H1 (cell line): ENCODE data around the gene TBC1D19. TPM values are rescaled to one million over a fixed set of nuclear protein-coding genes. Genes with fewer than 3 reads are reported as not detected.

Experiments
- CTCF ChIA-PET: fragments of 300-600 bp; sonication (Branson Sonifier 250); formaldehyde crosslinking; loops from one replicate; lab custom pipeline; 2021; ENCODE audit not compliant: partially characterized antibody; lab: Charles Lee
- POLR2A ChIA-PET: fragments of 300-600 bp; sonication (Branson Sonifier 250); formaldehyde crosslinking; loops from one replicate; lab custom pipeline; 2021; ENCODE audit warnings: inconsistent platforms; ENCODE audit not compliant: partially characterized antibody; lab: Charles Lee
- DNase-seq, 2 experiments: peaks; one replicate each; pipeline versions ENCODE4 v3.0.0 to v3.0.0-alpha.2; 2010 to 2022; ENCODE audit warnings: low spot score in 2 of 2, low read depth in 1 of 2, mixed read lengths in 1 of 2
- FAIRE-seq: peaks from 2 replicates; lab custom pipeline; 2011; peaks lifted over from hg19 to GRCh38; lab: Jason Lieb, UNC
- H2AFZ ChIP-seq: 2 replicates; pipeline ENCODE4 v1.8.1; 2012; ENCODE audit warnings: low read length, inconsistent platforms
- H2AK5ac ChIP-seq: 2 replicates; pipeline ENCODE4 v1.6.1; 2013; ENCODE audit warnings: low read depth, low read length
- H2BK120ac ChIP-seq: replicated peaks from 2 replicates; pipeline ENCODE3; 2013; ENCODE audit warnings: low read depth, low read length, inconsistent platforms
- H2BK12ac ChIP-seq: 2 replicates; pipeline ENCODE4 v1.6.1; 2013; ENCODE audit warnings: low read depth, low read length
- H2BK15ac ChIP-seq: 2 replicates; pipeline ENCODE4 v1.6.1; 2013; ENCODE audit warnings: low read length
- H2BK20ac ChIP-seq: 2 replicates; pipeline ENCODE4 v1.6.1; 2013; ENCODE audit warnings: low read length
- H2BK5ac ChIP-seq: 2 replicates; pipeline ENCODE4 v1.6.1; 2013; ENCODE audit warnings: low read depth, low read length
- H3K14ac ChIP-seq: 2 replicates; pipeline ENCODE4 v1.6.1; 2013; ENCODE audit warnings: inconsistent platforms; ENCODE audit not compliant: insufficient read length
- H3K18ac ChIP-seq: 2 replicates; pipeline ENCODE4 v1.6.1; 2013; ENCODE audit warnings: low read length; ENCODE audit errors: extremely low read depth
- H3K23ac ChIP-seq: 2 replicates; pipeline ENCODE4 v1.6.1; 2013; ENCODE audit warnings: inconsistent platforms; ENCODE audit not compliant: insufficient read length
- H3K23me2 ChIP-seq: 2 replicates; pipeline ENCODE4 v1.6.1; 2013; ENCODE audit warnings: low read depth, low read length
- H3K27ac ChIP-seq: 2 replicates; pipeline ENCODE4 v1.6.1; 2011; ENCODE audit warnings: low read depth, low read length, inconsistent platforms
- H3K27me3 ChIP-seq, 4 experiments: replicated peaks in 1 of 4; 1 replicate in 1 of 4; 2 replicates in 3 of 4; pipeline versions ENCODE4 v1.6.1 to v1.8.1; 2011 to 2013; ENCODE audit warnings: low read length in 3 of 4, mild to moderate bottlenecking in 3 of 4, inconsistent platforms in 2 of 4, mixed read lengths in 2 of 4, moderate library complexity in 1 of 4; ENCODE audit not compliant: control insufficient read depth in 3 of 4, insufficient read depth in 3 of 4; ENCODE audit errors: extremely low read depth in 1 of 4
- H3K36me3 ChIP-seq, 4 experiments: 2 replicates each; pipeline versions ENCODE4 v1.6.1 to v1.8.1; 2011 to 2013; ENCODE audit warnings: mild to moderate bottlenecking in 4 of 4, low read length in 3 of 4, moderate library complexity in 2 of 4, control low read depth in 1 of 4, inconsistent platforms in 1 of 4; ENCODE audit not compliant: insufficient read depth in 4 of 4, control insufficient read depth in 2 of 4
- H3K4ac ChIP-seq: replicated peaks from 2 replicates; pipeline ENCODE3; 2013; ENCODE audit warnings: low read length, low read depth, mixed read lengths, inconsistent platforms; ENCODE audit not compliant: insufficient read length
- H3K4me1 ChIP-seq, 4 experiments: replicated peaks in 1 of 4; 1 replicate in 1 of 4; 2 replicates in 3 of 4; pipeline versions ENCODE4 v1.6.1 to v1.8.1; 2011 to 2013; ENCODE audit warnings: low read length in 3 of 4, inconsistent platforms in 2 of 4, mixed read lengths in 1 of 4; ENCODE audit not compliant: insufficient read depth in 4 of 4, control insufficient read depth in 3 of 4
- H3K4me2 ChIP-seq, 2 experiments: 2 replicates each; pipeline versions ENCODE4 v1.6.1 to v1.8.1; 2011 to 2013; ENCODE audit warnings: low read depth in 2 of 2, low read length in 2 of 2, control low read depth in 1 of 2, inconsistent platforms in 1 of 2, mild to moderate bottlenecking in 1 of 2; ENCODE audit not compliant: insufficient read depth in 1 of 2
- H3K4me3 ChIP-seq, 4 experiments: fragments of 200-600, 300-600 bp in 1 of 4; sonication (generic), shearing (Covaris generic), sonication (Bioruptor Twin) in 1 of 4; 2 replicates each; pipeline versions ENCODE4 v1.5.1 to v1.8.1; 2011 to 2016; ENCODE audit warnings: low read length in 4 of 4, low read depth in 3 of 4, control low read depth in 2 of 4, inconsistent platforms in 2 of 4, mild to moderate bottlenecking in 2 of 4, mixed read lengths in 1 of 4, moderate library complexity in 1 of 4; ENCODE audit not compliant: insufficient read depth in 2 of 4; ENCODE audit errors: extremely low read depth in 1 of 4
- H3K56ac ChIP-seq: replicated peaks from 2 replicates; pipeline ENCODE3; 2013; ENCODE audit warnings: low read depth, mild to moderate bottlenecking, mixed read lengths, low read length, inconsistent platforms; ENCODE audit not compliant: insufficient read length
- H3K79me1 ChIP-seq: 2 replicates; pipeline ENCODE4 v1.6.1; 2013; ENCODE audit warnings: low read depth, low read length, control low read depth
- H3K79me2 ChIP-seq, 2 experiments: 2 replicates each; pipeline versions ENCODE4 v1.6.1 to v1.8.1; 2012 to 2013; ENCODE audit warnings: low read length in 2 of 2, mild to moderate bottlenecking in 2 of 2, inconsistent platforms in 1 of 2; ENCODE audit not compliant: insufficient read depth in 2 of 2, control insufficient read depth in 1 of 2
- H3K9ac ChIP-seq, 4 experiments: replicated peaks in 1 of 4; 1 replicate in 1 of 4; 2 replicates in 3 of 4; pipeline versions ENCODE4 v1.6.1 to v1.8.1; 2011 to 2013; ENCODE audit warnings: low read depth in 3 of 4, low read length in 3 of 4, control low read depth in 2 of 4, mild to moderate bottlenecking in 2 of 4, moderate library complexity in 2 of 4, inconsistent platforms in 1 of 4; ENCODE audit errors: extremely low read depth in 1 of 4
- H3K9me3 ChIP-seq, 2 experiments: 2 replicates each; pipeline versions ENCODE4 v1.6.1 to v1.8.1; 2012 to 2013; ENCODE audit warnings: mild to moderate bottlenecking in 2 of 2, moderate library complexity in 2 of 2, control low read depth in 1 of 2, inconsistent platforms in 1 of 2, low read depth in 1 of 2, low read length in 1 of 2, mixed read lengths in 1 of 2; ENCODE audit not compliant: insufficient read depth in 2 of 2
- H4K20me1 ChIP-seq, 2 experiments: replicated peaks in 1 of 2; 2 replicates each; pipeline versions ENCODE3 to v1.8.1; 2011 to 2013; ENCODE audit warnings: inconsistent platforms in 2 of 2, low read length in 2 of 2, mild to moderate bottlenecking in 1 of 2; ENCODE audit not compliant: insufficient read depth in 2 of 2, control insufficient read depth in 1 of 2
- H4K5ac ChIP-seq: 2 replicates; pipeline ENCODE4 v1.6.1; 2013; ENCODE audit warnings: low read length, low read depth, mixed read lengths, inconsistent platforms; ENCODE audit not compliant: insufficient read length
- H4K8ac ChIP-seq: 2 replicates; pipeline ENCODE4 v1.8.0; 2013; ENCODE audit warnings: mild to moderate bottlenecking, moderate library complexity, low read length, inconsistent platforms; ENCODE audit not compliant: insufficient read depth; ENCODE audit errors: extremely low read depth
- H4K91ac ChIP-seq: replicated peaks from 2 replicates; pipeline ENCODE3; 2013; ENCODE audit warnings: low read length, mixed read lengths, inconsistent platforms; ENCODE audit not compliant: insufficient read length
- BCL11A ChIP-seq, 2 experiments: IDR thresholded peaks; one replicate each; pipeline ENCODE4 v1.6.1; 2011; ENCODE audit warnings: low read depth in 2 of 2, low read length in 2 of 2, mild to moderate bottlenecking in 2 of 2
- CBX5 ChIP-seq: fragments of 300-800, 300-1000 bp; sonication (generic); IDR thresholded peaks from 2 replicates; pipeline ENCODE4 v1.7.1; 2016; ENCODE audit warnings: antibody characterized with exemption, low read length, low read depth
- CREB1 ChIP-seq: IDR thresholded peaks from 2 replicates; pipeline ENCODE4 v1.6.1; 2012; ENCODE audit warnings: inconsistent platforms
- GTF2F1 ChIP-seq: IDR thresholded peaks from 2 replicates; pipeline ENCODE4 v1.6.1; 2012; ENCODE audit warnings: low read depth, low read length, improper control_type of control experiment, borderline replicate concordance
- HDAC2 ChIP-seq, 2 experiments: fragments of 300-600 bp in 1 of 2; sonication (generic) in 1 of 2; IDR thresholded peaks; 2 replicates each; pipeline ENCODE4 v1.6.1; 2011 to 2012; ENCODE audit warnings: low read depth in 2 of 2, low read length in 2 of 2, mild to moderate bottlenecking in 2 of 2, moderate library complexity in 2 of 2, borderline replicate concordance in 1 of 2, inconsistent platforms in 1 of 2
- KDM1A ChIP-seq: fragments of 200-600, 300-600 bp; sonication (generic); IDR thresholded peaks from 2 replicates; pipeline ENCODE4 v1.7.1; 2016; ENCODE audit warnings: mild to moderate bottlenecking, low read length, borderline replicate concordance
- KDM5A ChIP-seq: fragments of 200-600 bp; IDR thresholded peaks from 2 replicates; pipeline ENCODE4 v1.7.1; 2012; ENCODE audit warnings: mild to moderate bottlenecking, low read length, inconsistent platforms, mixed read lengths
- NANOG ChIP-seq: IDR thresholded peaks from 2 replicates; pipeline ENCODE4 v1.6.1; 2011; ENCODE audit warnings: low read length, low read depth, mild to moderate bottlenecking, inconsistent platforms; ENCODE audit not compliant: insufficient read depth, poor library complexity, severe bottlenecking
- POLR2AphosphoS5 ChIP-seq: IDR thresholded peaks from 2 replicates; pipeline ENCODE4 v1.6.1; 2011; ENCODE audit warnings: low read depth, low read length
- SIRT6 ChIP-seq: IDR thresholded peaks from one replicate; pipeline ENCODE4 v1.7.1; 2012; ENCODE audit warnings: low read length, inconsistent platforms
- SP4 ChIP-seq: IDR thresholded peaks from 2 replicates; pipeline ENCODE4 v1.6.1; 2012; ENCODE audit warnings: low read length, inconsistent platforms
- TAF1 ChIP-seq: IDR thresholded peaks from 2 replicates; pipeline ENCODE4 v1.6.1; 2011; ENCODE audit warnings: mild to moderate bottlenecking, low read depth, low read length
- TAF7 ChIP-seq: optimal IDR thresholded peaks from 2 replicates; pipeline ENCODE3; 2011; ENCODE audit warnings: low read depth, mild to moderate bottlenecking, inconsistent platforms, low read length, moderate library complexity, borderline replicate concordance
- YY1 ChIP-seq: IDR thresholded peaks from 2 replicates; pipeline ENCODE4 v1.6.1; 2011; ENCODE audit warnings: low read depth, mild to moderate bottlenecking, low read length
- WGBS, 2 experiments: shearing (Covaris generic) in 1 of 2; methylation state at CpG; one replicate each; pipeline versions ENCODE4 v1.1.6 to v1.1.7; 2013 to 2015; ENCODE audit warnings: low lambda C conversion rate in 2 of 2, mixed read lengths in 2 of 2, inconsistent platforms in 1 of 2, low coverage in 1 of 2, missing lambda C conversion rate in 1 of 2; ENCODE audit not compliant: insufficient replicate concordance in 2 of 2, insufficient coverage in 1 of 2, insufficient read length in 1 of 2; ENCODE audit errors: extremely low coverage in 1 of 2, missing lambda C conversion rate in 1 of 2; 5-methylcytosine and 5-hydroxymethylcytosine counted together
- polyA plus RNA-seq, 7 experiments: library from polyadenylated mRNA; depleted of rRNA in 3 of 7; stranded (reverse) in 5 of 7; unstranded in 2 of 7; fragments of >200 nt in 5 of 7; fragments of 200-250 nt in 2 of 7; gene quantifications; 1 replicate in 5 of 7; 2 replicates in 1 of 7; 4 replicates in 1 of 7; pipeline versions ENCODE4 v1.2.1 to v1.2.3, GENCODE V29; 2011 to 2013; ENCODE audit warnings: missing spikeins in 2 of 7, mixed read lengths in 2 of 7
- total RNA-seq: library from RNA; stranded (reverse); fragmentation: NEBNext Ultra II Directional; extraction: Animal tissue kit (Norgen Biotek cat#: 25700); gene quantifications from 2 replicates; pipeline ENCODE4 v1.2.1, GENCODE V29; 2021
- TF ChIP-seq, protein P1 (sequence below): IDR thresholded peaks from 2 replicates; pipeline ENCODE4 v1.6.1; 2011; ENCODE audit warnings: low read depth, mild to moderate bottlenecking, low read length; ENCODE audit not compliant: insufficient read depth

Gene TBC1D19
- total and polyA plus RNA-seq, 2 of the 8 experiments (the other 6 are each of a cell fraction or from before 2014, with no cell fraction given) = 1.9 to 3.5 TPM

DNA sequence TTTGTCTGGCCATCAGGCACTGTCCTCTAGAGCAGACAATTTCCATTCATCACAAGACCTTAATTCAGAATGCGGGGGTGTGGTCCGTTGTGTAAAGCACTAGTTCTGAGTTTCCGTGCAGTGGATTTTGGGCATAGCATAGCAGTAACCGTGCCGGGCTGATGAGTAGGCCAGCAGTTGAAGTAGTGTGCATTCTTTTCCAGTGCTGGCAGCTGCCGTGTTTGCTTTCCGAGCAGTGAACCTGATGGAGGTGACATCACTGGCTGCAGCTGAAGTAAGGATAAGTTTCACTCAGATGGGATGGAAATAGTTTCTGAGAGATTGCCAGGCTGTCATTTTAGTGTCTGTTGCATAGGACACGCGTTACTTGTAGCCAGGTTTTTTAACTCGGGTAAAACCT is 169.7 kb downstream of the TBC1D19 start:
- H3K23ac ChIP-seq = no peak overlapping the region
- ChIA-PET CTCF (interaction anchor here (1.5 kb wide), 1 partner anchor 246 kb away, joined by 3 read pairs; no protein-coding TSS in a partner anchor), POLR2A (no interaction called here)
- H3K56ac ChIP-seq = no peak overlapping the region
- H3K4me1 ChIP-seq = no peaks in the 10 kb centered on the region
- no peak overlapping the region for H4K8ac ChIP-seq
- H4K91ac ChIP-seq = no peak overlapping the region
- no peaks in the 10 kb centered on the region for H3K79me1 ChIP-seq
- no peak for FAIRE-seq
- no peak overlapping the region for H3K9ac ChIP-seq
- 0 out of 2 replicates have a peak, but pooled peaks cover 2% of the 10 kb centered on the region for H3K23me2 ChIP-seq
- no peak overlapping the region for H2BK12ac ChIP-seq
- no peak overlapping the region for H3K4me2 ChIP-seq
- no peak overlapping the region for H3K4me3 ChIP-seq
- H2BK20ac ChIP-seq = no peak overlapping the region
- no peak overlapping the region for H2BK5ac ChIP-seq
- no peak overlapping the region for H2BK120ac ChIP-seq
- WGBS, 2 experiments = 86% methylated on average over 10 of the region's 10 CpGs; no CpG with 5 or more reads in 1 of the 2 experiments
- H2AK5ac ChIP-seq = no peak overlapping the region
- H4K20me1 ChIP-seq = no peaks in the 10 kb centered on the region
- H4K5ac ChIP-seq = no peak overlapping the region
- H3K79me2 ChIP-seq = no peaks in the 10 kb centered on the region
- H3K4ac ChIP-seq = no peak overlapping the region
- no peaks in the 10 kb centered on the region for H3K36me3 ChIP-seq
- no peak for DNase-seq
- H2AFZ ChIP-seq = no peak overlapping the region
- H3K14ac ChIP-seq = no peak overlapping the region
- H3K27me3 ChIP-seq = no peaks in the 10 kb centered on the region
- H2BK15ac ChIP-seq = no peak overlapping the region
- no peak overlapping the region for H3K27ac ChIP-seq
- H3K18ac ChIP-seq = no peak overlapping the region
- H3K9me3 ChIP-seq = no peaks in the 10 kb centered on the region
- TF ChIP-seq SIRT6 (no peak), TAF1 (no peak), KDM1A (no peak), CREB1 (no peak), YY1 (no peak), BCL11A (IDR thresholded peaks at IDR 0.05; ENCODE audit: low read depth in 2 of 2, low read length in 2 of 2) (no peak), POLR2AphosphoS5 (no peak), TAF7 (no peak), NANOG (no peak), SP4 (no peak), GTF2F1 (no peak), CBX5 (no peak), KDM5A (no peak), HDAC2 (IDR thresholded peaks at IDR 0.05; ENCODE audit: borderline replicate concordance in 1 of 2, low read depth in 2 of 2, low read length in 2 of 2) (no peak)
- TF ChIP-seq, protein P1, sequence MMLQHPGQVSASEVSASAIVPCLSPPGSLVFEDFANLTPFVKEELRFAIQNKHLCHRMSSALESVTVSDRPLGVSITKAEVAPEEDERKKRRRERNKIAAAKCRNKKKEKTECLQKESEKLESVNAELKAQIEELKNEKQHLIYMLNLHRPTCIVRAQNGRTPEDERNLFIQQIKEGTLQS = no peak
